ENCODE data around the gene CYP2U1. TPM values are rescaled to one million over a fixed set of nuclear protein-coding genes. Genes with fewer than 3 reads are reported as not detected.
"Not testable (repeated sequence)": the region's sequence is repeated elsewhere in the genome, so short reads cannot be mapped to it uniquely, and the experiment has no call there.

Gene CYP2U1
- total RNA-seq, 4 donors from 2014 or later, result 14.9 to 34.0 (median 27.3) TPM

DNA sequence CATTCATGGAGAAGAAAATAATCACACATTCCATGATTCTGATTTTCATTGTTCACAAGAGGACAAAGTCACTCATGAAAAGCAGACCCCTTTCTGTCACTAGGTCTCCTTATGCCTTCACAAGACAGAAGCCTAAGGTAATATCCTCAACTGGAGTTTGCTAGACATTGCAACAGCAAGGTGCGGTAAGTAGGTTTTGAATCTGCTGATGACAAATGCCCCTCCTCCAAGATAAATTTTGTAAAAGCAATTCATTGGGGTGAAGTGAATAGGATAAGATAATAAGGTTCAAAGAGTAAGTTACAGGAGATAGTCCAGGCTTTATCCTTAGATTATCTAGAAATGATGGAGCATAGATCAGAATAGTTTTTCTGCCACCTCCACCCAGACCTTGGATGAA lies 16.1 kb upstream of the CYP2U1 start:
- no peak overlapping the region for H3K27ac ChIP-seq
- H3K4me3 ChIP-seq, result no peak overlapping the region
- peaks cover 0 to 25% of the 10 kb centered on the region in 2 donors for H3K36me3 ChIP-seq
- TF ChIP-seq POLR2A (IDR thresholded peaks at IDR 0.05) (no peak), POLR2AphosphoS5 (IDR thresholded peaks at IDR 0.05) (no peak), EP300 (IDR thresholded peaks at IDR 0.05) (no peak)
- TF ChIP-seq, protein P1, sequence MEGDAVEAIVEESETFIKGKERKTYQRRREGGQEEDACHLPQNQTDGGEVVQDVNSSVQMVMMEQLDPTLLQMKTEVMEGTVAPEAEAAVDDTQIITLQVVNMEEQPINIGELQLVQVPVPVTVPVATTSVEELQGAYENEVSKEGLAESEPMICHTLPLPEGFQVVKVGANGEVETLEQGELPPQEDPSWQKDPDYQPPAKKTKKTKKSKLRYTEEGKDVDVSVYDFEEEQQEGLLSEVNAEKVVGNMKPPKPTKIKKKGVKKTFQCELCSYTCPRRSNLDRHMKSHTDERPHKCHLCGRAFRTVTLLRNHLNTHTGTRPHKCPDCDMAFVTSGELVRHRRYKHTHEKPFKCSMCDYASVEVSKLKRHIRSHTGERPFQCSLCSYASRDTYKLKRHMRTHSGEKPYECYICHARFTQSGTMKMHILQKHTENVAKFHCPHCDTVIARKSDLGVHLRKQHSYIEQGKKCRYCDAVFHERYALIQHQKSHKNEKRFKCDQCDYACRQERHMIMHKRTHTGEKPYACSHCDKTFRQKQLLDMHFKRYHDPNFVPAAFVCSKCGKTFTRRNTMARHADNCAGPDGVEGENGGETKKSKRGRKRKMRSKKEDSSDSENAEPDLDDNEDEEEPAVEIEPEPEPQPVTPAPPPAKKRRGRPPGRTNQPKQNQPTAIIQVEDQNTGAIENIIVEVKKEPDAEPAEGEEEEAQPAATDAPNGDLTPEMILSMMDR (IDR thresholded peaks at IDR 0.05), result no peak
- no peak for ATAC-seq
- H3K9me3 ChIP-seq, result peaks cover 0 to 12% (median 3%) of the 10 kb centered on the region in 3 donors
- H3K4me1 ChIP-seq, result peaks cover 0 to 10% (median 0%) of the 10 kb centered on the region in 3 donors
- 80 to 92% methylated on average over 1 of the region's 1 CpG for WGBS, 2 donors (ENCODE audit: low coverage in 1 of 2)
- H3K27me3 ChIP-seq, result no peaks in the 10 kb centered on the region

DNA sequence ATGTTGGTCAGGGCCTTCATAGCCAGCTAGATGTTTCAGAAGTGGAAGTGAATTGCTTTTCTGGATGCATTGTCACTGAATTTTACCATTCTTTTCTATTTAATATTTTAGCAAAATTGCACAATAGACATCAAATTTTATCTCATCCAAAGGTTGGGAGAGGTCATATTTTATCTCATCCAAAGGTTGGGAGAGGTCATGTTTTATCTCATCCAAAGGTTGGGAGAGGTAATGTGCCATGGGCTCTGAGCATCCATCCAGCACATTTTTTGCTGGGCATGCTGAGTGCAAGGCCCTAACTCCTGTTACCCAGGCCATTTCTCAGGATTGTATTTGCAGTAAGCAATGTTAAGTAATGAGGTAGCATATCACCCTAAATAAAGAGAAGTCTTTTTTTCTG lies 14.7 kb upstream of the CYP2U1 start:
- Histone ChIP-seq H3K27ac (no peak overlapping the region), H3K36me3 (peaks cover 0 to 14% of the 10 kb centered on the region in 2 donors), H3K4me1 (peaks cover 0 to 10% (median 0%) of the 10 kb centered on the region in 3 donors), H3K27me3 (no peaks in the 10 kb centered on the region), H3K4me3 (no peak overlapping the region), H3K9me3 (peaks cover 0 to 23% (median 4%) of the 10 kb centered on the region in 3 donors)
- no peak for ATAC-seq
- TF ChIP-seq, protein P1 (IDR thresholded peaks at IDR 0.05), result no peak
- TF ChIP-seq POLR2A (IDR thresholded peaks at IDR 0.05) (no peak), EP300 (IDR thresholded peaks at IDR 0.05) (no peak)

DNA sequence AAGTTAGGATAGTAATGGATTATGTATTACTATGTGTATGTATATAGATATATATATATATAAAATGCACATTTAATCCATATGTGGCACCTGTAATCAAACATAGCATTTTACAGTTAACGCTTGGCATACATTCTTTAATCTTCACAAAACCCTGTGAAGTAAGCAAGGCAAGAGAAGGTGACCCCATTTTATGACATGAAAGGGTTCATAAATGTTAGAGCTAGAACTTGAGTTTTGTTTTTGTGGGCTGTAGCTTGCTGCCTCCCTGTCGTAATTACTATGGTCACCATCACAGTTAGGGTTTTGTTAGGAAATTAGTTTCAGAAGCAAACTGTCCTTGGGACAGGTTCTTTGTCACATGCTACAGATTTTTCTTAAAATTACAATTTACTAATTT lies 13.8 kb upstream of the CYP2U1 start:
- H3K4me1 ChIP-seq, result peaks cover 0 to 10% (median 0%) of the 10 kb centered on the region in 3 donors
- 90 to 91% methylated on average over 1 to 2 of the region's 2 CpGs for WGBS, 2 donors (ENCODE audit: low coverage in 1 of 2)
- no peak for TF ChIP-seq POLR2A (IDR thresholded peaks at IDR 0.05)
- TF ChIP-seq EP300 (IDR thresholded peaks at IDR 0.05), result no peak
- H3K27me3 ChIP-seq, result no peaks in the 10 kb centered on the region
- peaks cover 0 to 14% of the 10 kb centered on the region in 2 donors for H3K36me3 ChIP-seq
- no peak overlapping the region for H3K27ac ChIP-seq
- no peak overlapping the region for H3K4me3 ChIP-seq
- H3K9me3 ChIP-seq, result peaks cover 0 to 23% (median 4%) of the 10 kb centered on the region in 3 donors
- no peak for ATAC-seq

DNA sequence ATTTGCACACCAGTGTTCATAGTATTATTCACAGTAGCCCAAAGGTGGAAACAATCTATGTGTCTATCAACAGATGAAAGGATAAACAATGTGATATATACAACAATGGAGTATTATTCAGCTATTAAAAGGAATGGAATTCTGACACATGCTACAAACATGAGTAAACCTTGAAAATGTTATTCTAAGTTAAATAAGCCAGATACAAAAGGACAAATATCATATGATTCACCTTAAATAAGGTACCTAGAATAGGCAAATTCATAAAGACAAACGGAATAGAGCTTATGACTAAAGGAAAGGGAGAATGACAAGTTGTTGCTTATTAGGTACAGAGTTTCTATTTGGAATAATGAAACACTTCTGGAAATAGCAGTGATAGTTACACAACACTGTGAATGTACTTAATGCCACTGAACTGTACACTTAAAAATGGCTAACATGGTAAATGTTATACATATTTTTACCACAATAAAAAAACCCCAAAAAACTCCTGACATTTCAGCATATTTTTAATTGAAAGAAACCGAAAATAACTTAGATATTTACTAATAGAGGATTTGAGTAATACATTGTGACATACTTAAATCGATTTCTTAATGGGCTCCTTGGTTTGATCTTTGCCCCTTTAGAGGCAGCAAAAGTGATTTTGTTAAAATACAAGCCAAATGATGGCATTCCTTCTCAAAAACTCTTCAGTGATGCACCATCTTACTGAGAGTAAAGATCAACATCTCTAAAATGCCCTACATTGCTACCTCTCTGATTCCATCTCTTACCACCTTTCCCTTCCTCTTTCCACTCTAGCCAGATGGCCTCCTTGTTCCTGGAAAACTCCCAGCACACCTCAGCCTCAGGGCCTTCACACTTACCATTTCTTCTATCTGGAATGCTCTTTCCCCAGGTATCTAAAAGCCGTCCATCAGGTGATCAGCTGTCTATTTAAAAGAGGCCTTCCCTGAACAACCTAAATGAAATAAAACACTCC lies 8.6 kb upstream of the CYP2U1 start:
- Histone ChIP-seq H3K4me3 (no peak overlapping the region), H3K4me1 (no peaks in the 10 kb centered on the region), H3K27me3 (no peaks in the 10 kb centered on the region), H3K9me3 (peaks cover 0 to 23% (median 4%) of the 10 kb centered on the region in 3 donors), H3K27ac (no peak overlapping the region), H3K36me3 (no peaks in the 10 kb centered on the region)
- ATAC-seq, result no peak
- WGBS, 2 donors (ENCODE audit: low coverage in 1 of 2), result 80% methylated on average over 3 to 4 of the region's 4 CpGs
- TF ChIP-seq, protein P1 (IDR thresholded peaks at IDR 0.05), result no peak
- TF ChIP-seq POLR2AphosphoS5 (IDR thresholded peaks at IDR 0.05), result no peak
- TF ChIP-seq EP300 (IDR thresholded peaks at IDR 0.05), result no peak
- TF ChIP-seq POLR2A (IDR thresholded peaks at IDR 0.05), result no peak

DNA sequence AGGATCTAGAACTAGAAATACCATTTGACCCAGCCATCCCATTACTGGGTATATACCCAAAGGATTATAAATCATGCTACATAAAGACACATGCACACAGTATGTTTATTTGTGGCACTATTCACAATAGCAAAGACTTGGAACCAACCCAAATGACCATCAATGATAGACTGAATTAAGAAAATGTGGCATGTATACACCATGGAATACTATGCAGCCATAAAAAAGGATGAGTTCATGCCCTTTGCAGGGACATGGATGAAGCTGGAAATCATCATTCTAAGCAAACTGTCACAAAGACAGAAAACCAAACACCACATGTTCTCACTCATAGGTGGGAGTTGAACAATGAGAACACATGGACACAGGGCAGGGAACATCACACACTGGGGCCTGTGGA lies 5.6 kb upstream of the CYP2U1 start:
- H3K27ac ChIP-seq, H3K4me1 ChIP-seq, ATAC-seq, H3K9me3 ChIP-seq, H3K27me3 ChIP-seq, H3K36me3 ChIP-seq, H3K4me3 ChIP-seq: not testable (repeated sequence)

DNA sequence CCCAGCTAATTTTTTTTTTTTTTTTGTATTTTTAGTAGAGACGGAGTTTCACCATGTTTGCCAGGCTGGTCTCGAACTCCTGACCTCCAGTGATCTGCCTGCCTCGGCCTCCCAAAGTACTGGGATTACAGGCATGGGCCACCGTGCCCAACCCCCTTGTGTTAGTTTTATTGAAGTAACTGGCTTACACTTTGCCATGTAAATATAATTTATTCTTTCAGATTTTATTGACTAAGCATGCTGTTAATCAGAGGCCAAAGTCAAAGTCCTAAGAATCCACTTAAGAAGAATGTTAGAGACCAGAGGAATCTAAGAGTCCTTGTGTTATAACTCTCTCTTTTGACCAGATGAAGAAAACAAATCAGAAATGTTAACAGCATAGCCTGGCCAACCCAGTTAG lies 4.5 kb upstream of the CYP2U1 start:
- H3K9me3 ChIP-seq, H3K4me3 ChIP-seq, ATAC-seq, H3K4me1 ChIP-seq, H3K36me3 ChIP-seq, H3K27me3 ChIP-seq, H3K27ac ChIP-seq: not testable (repeated sequence)
- 50 to 86% methylated on average over 1 to 4 of the region's 4 CpGs for WGBS, 2 donors (ENCODE audit: low coverage in 1 of 2)
